ENCODE results near the gene KRTAP6-2.

Gene KRTAP6-2

GRCh38 chr21:30598802-30599201, at the start of gene KRTAP6-2:
TSS of gene KRTAP6-2 (minus strand) at chr21:30598902. CDS start at chr21:30598874, 28 bp downstream.
- DNase-seq, result no peak

DNA sequence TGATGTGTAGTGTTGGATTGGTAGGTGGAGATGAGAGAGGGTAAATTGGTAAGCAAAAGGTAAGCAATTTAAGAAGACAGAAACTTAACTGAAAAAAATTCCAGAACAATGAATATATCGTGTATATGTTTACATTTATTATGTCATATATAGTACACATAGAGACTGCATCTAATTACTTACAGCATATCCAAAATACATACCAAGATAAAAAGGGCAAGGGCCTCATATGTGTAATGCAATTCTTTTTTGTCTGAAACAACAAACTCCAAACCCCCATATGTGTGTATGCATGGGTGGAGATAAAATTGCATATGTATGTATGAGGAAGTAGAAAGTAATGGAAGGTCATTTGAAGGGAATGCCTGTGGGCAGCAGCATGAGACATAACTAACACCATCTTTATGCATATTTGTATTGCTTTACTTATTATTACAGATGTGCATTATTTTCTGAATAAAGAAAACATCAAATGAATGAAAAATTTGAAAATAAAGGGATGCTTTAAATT, 48.3 kb upstream of the KRTAP6-2 start:
- DNase-seq, result no peak

DNA sequence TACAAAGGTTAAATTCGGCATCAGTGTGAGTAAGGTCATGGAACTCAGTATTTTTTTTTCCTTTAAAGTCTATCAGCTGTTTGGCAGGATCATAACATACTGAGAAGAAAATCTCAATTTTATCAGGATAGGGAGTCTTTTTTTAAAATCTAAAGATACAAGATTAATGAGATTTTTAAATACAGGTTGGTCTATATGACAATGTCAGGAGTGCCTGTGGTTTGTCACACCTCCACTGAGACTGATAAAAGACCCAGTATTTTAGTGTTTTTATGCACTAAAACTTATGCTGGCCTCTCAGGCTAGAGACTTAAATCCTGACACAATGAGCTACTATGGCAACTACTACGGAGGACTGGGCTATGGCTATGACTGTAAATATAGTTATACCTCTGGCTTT, 43.9 kb upstream of the KRTAP6-2 start, which contains the start of gene KRTAP20-3:
TSS of gene KRTAP20-3 (plus strand) at position 301 of the 400 bp plus-strand sequence.
- DNase-seq, result no peak

GRCh38 chr21:30638686-30639085, 40.0 kb upstream of the KRTAP6-2 start:
- no peak for DNase-seq

- DNase-seq, result no peak
These were observed 36.2 kb upstream of the KRTAP6-2 start, which contains the start of gene KRTAP20-2 for GRCh38 chr21:30634906-30635305. TSS of gene KRTAP20-2 (plus strand) at chr21:30635206. CDS start at chr21:30635264, 58 bp downstream.

- DNase-seq, result no peak
These were observed 30.5 kb upstream of the KRTAP6-2 start for GRCh38 chr21:30629200-30629599.

- DNase-seq, result no peak
These were observed 29.4 kb upstream of the KRTAP6-2 start for GRCh38 chr21:30628109-30628508.

DNA sequence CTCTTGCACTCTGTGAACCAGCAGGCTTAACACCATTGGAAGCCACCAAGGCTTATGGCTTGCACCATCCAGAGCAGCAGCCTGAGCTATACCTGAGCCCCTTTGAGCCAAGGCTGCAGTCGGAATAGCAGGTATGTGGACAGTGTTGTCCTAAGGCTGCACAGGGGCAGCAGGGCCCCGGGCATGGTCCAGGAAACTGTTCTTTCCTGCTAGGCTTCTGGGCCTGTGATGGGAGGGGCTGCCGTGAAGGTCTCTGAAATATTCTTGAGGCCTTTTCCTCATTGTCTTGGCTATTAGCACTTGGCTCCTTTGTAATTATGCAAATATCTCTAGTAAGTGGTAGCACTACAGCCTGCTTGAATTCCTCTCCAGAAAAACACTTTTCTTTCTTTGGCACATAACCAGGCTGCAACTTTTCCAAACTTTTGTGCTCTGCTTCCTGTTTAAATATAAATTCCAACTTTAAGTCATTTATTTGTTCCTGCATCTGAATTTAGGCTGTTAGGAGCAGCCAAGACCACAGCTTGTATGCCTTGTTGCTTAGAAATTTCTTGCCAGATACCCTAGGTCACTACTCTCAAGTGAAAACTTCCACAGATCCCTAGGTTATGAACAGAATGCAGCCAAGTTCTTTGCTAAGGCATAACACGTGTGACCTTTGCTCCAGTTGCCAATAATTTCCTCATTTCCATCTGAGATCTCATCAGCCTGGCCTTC, 26.9 kb upstream of the KRTAP6-2 start:
- no peak for DNase-seq

- no peak for DNase-seq
These were observed 24.7 kb upstream of the KRTAP6-2 start for GRCh38 chr21:30623362-30623761.

- DNase-seq, result no peak
These were observed 21.8 kb upstream of the KRTAP6-2 start, which contains the start of gene KRTAP20-4 for GRCh38 chr21:30620522-30620921. TSS of gene KRTAP20-4 (plus strand) at chr21:30620627.

DNA sequence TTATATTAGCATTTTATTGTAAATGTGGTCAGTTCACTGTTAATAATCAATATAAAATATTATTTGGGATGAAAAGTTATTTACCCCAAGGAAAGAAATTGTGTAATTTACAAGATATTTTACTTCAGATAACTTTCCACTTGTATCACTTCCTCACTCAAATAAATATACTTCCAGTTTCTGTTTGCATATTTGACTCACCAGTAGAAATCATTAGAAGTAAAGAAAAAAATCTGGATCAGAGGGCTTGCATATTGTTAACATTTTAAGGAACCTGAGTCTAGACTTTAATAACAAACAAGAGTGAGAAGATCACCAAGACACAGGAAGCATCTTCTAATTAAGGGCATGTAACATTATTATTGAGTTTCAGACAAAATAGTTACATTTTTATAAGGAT, 21.4 kb upstream of the KRTAP6-2 start:
- no peak for DNase-seq

GRCh38 chr21:30616125-30616524, 17.4 kb upstream of the KRTAP6-2 start, which contains the start of gene KRTAP20-1:
TSS of gene KRTAP20-1 (plus strand) at chr21:30616425. CDS start at chr21:30616455, 30 bp downstream.
- DNase-seq, result no peak

DNA sequence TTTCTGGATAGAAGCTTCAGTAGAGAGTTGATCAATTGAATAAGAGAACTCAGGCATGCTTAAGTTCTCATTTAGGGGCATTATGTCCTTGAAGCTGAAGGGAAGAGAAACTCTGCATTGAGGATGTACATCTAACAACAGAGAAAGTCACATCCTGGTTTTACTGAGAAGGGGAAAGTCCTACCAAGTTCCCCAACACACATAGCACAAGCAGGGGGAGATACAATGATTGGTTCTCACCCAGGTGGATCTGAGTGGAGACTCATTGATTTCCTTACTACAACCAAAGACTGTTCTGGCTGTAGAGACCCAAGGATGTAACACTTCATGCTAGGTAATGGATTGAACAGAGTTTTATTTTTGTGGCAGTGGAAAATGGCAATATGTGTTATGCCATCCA, 16.5 kb upstream of the KRTAP6-2 start:
- DNase-seq, result no peak

DNA sequence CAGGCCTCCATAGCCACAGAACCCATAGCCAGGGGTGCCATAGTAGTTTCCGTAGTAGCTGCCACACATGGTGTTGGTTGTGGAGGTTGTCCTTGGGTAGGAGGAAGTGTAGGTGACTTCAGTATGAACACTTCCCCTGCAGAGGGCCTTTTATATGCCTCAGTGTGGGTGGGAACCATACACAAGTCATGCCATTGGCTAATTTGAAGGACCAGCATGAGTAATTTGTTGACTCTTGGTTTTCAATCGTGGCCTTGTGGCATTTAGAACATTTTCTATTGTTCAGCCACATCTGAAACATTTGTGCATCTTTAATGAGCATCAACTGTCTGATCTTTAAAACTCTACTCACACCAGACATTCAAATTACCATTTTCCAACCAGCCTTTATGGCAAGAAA, 15.1 kb upstream of the KRTAP6-2 start, which contains the start of gene KRTAP6-1:
TSS of gene KRTAP6-1 (minus strand) at position 95 of the 400 bp plus-strand sequence. CDS start at position 69, 26 bp downstream.
- no peak for DNase-seq

GRCh38 chr21:30612132-30612531, 13.4 kb upstream of the KRTAP6-2 start:
- no peak for DNase-seq

DNA sequence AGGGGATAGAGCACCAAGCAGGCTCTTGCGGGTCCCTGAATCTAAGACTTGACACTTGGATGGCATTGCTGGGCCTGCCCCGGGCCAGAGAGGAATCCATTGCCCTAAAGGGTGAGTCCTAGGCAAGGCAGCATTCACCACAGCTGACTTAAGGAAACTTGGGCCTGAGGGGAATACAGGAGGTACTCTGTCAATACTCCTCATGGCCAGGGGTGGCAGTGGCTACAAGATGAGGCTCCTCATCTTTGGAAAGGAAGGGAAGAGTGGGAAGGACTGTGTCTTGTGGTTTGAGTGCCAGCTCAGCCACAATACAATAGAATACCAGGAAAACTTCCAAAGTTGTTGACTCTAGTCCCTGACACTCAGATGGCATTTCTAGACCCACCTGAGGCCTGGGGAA, 7.3 kb upstream of the KRTAP6-2 start:
- DNase-seq, result no peak

DNA sequence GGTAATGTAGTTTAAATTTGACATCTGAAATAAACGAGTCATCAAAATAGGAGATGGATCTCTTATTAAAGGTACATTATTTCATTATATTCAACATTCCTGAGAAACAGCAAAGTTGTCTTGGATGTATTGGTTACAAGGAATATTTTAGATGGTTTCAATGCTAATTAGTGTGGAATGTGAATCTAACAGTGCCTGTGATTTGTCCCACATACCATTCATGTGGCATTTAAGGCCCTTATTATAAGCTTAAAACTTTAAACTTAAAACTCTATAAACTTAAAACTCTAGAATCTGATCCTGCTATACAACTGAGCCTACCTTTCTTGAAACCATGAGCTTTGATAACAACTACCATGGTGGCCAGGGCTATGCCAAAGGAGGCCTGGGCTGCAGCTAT, 2.1 kb upstream of the KRTAP6-2 start, which contains the start of gene KRTAP22-1:
TSS of gene KRTAP22-1 (plus strand) at position 301 of the 400 bp plus-strand sequence.
- no peak for DNase-seq

GRCh38 chr21:30592140-30592539, 6.6 kb downstream of the KRTAP6-2 start, which contains the start of gene KRTAP6-3:
TSS of gene KRTAP6-3 (plus strand) at chr21:30592440. CDS start at chr21:30592446, 6 bp downstream.
- no peak for DNase-seq

DNA sequence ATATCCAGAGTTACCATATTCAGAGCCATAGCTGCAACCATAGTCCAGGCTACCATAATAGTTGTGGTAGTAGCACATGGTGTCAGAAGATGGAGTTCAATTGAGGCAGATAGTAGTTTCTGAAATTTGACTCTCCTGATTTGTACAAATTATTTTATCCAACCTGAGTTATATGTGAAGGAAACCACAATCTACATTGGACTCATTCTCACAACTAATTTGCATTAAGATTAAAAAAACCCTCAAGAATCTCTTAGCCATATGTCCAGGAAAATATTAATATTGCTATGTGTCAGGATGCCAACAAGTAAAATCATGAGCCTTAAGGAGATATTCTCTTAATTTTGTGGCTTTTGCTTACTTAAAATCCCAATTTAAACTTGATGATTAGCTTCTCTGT, 8.4 kb downstream of the KRTAP6-2 start, which contains the start of gene KRTAP22-2:
TSS of gene KRTAP22-2 (minus strand) at position 101 of the 400 bp plus-strand sequence.
- DNase-seq, result no peak

GRCh38 chr21:30582870-30583269, 15.8 kb downstream of the KRTAP6-2 start:
- DNase-seq, result no peak

- DNase-seq, result no peak
These were observed 18.6 kb downstream of the KRTAP6-2 start for GRCh38 chr21:30580132-30580531.

DNA sequence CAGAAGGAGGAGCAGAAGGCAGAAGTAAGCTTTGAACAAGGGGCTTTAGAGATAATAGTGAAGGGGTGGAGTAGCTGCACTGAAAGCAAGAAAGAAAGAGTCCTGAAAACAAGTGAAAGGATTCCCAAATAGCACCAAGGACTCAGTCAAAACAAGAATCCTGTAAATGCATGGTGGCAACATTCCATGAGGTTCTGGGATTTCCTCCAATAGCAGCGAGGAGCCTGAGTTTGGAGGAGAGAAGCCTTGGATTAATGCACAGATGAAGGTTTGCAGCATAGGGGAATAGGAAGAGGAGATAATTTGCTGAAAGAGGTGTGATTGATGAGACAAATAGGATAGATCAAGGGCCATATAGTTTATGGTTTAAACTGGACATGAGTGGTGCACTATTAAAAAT, 19.4 kb downstream of the KRTAP6-2 start:
- DNase-seq, result no peak

DNA sequence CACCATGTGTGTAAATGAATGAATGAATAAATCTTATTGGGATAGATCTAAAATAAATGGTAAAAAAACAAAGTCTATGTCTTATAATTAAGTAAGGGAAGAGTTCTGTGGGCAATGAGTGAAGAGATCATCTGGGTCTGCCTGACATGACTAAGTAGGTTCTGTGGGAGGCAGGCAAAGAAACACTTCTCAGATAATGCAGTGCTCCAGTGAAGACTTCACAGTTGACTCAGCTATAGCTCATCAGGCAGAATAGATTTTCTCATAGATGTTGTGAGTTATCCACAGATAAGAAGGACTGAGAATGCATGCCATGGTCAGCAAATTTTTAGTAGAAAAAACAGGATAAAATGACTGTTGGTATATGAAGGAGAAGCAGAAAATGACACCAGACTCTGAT, 20.9 kb downstream of the KRTAP6-2 start:
- no peak for DNase-seq

GRCh38 chr21:30567617-30568016, 31.1 kb downstream of the KRTAP6-2 start:
- no peak for DNase-seq
